Psoas muscle (tissue), 8 donors: Measurements from ENCODE around the gene SCYGR4. TPM values are rescaled to one million over a fixed set of nuclear protein-coding genes. Genes with fewer than 3 reads are reported as not detected.

ENCODE experiments used
- ATAC-seq, 4 donors: fragments of 200-7000 bp; cut with Tn5 transposase; one replicate each; pipeline ENCODE4 v1.9.1; 2020; ENCODE audit warnings: moderate library complexity in 3 of 4, mild to moderate bottlenecking in 2 of 4
- DNase-seq, 2 donors: peaks; one replicate each; pipeline ENCODE4 v3.0.0-alpha.2; 2020
- H3K27ac ChIP-seq: fragments of 200-600 bp; one replicate; pipeline ENCODE4 v1.8.0; 2022
- H3K27me3 ChIP-seq, 3 donors: fragments of 200-600 bp in 1 of 3; one replicate each; pipeline versions ENCODE4 v1.6.1 to v1.8.0; 2013 to 2022; ENCODE audit warnings: low read length in 2 of 3, mild to moderate bottlenecking in 2 of 3, moderate library complexity in 1 of 3; ENCODE audit not compliant: insufficient read depth in 3 of 3
- H3K36me3 ChIP-seq, 2 donors: fragments of 200-600 bp in 1 of 2; one replicate each; pipeline versions ENCODE4 v1.6.1 to v1.8.0; 2013 to 2022; ENCODE audit warnings: low read depth in 1 of 2, mild to moderate bottlenecking in 1 of 2, moderate library complexity in 1 of 2; ENCODE audit not compliant: insufficient read depth in 1 of 2
- H3K4me1 ChIP-seq: fragments of 200-600 bp; one replicate; pipeline ENCODE4 v1.8.0; 2022
- H3K4me3 ChIP-seq: fragments of 200-600 bp; one replicate; pipeline ENCODE4 v1.8.0; 2022; ENCODE audit warnings: mild to moderate bottlenecking
- H3K9me3 ChIP-seq: fragments of 200-600 bp; one replicate; pipeline ENCODE4 v1.8.0; 2022
- WGBS, 3 donors: extraction: QIAGEN DNeasy Blood & Tissue Kit; methylation state at CpG; one replicate each; pipeline versions ENCODE4 v1.1.6 to v1.1.7; 2013; 5-methylcytosine and 5-hydroxymethylcytosine counted together
- intact Hi-C, 2 donors: fragments of 100-400 bp; cut with DNase I; formaldehyde crosslinking; loops; one replicate each; pipeline versions ENCODE4 v1.11.0 to v1.14.2; 2022
- polyA plus RNA-seq, 3 donors: library from polyadenylated mRNA; stranded (reverse); fragments of 200-250 nt; gene quantifications; one replicate each; pipeline ENCODE4 v1.2.3, GENCODE V29; 2013
- total RNA-seq, 4 donors: library from RNA; stranded (reverse); fragmentation: NEBNext Ultra II Directional in 2 of 4; extraction: Animal tissue kit (Norgen Biotek cat#: 25700) in 2 of 4; gene quantifications; one replicate each; pipeline versions ENCODE4 v1.2.1 to v1.2.4, GENCODE V29; 2021 to 2023
- TF ChIP-seq, protein P1 (sequence below): fragments of 200-600 bp; IDR thresholded peaks from one replicate; pipeline ENCODE4 v1.8.0; 2022; ENCODE audit warnings: antibody characterized with exemption
- donor health status: healthy with polysubstance abuse.
- donor health status: DM: no; HTN: no; CAD: no; lungs with moderate emphysema.
- donor health status: Bipolar disorder and iron deficiency.
- donor health status: healthy.
- donor health status: DM: yes; HTN: yes; CAD: no.
- donor health status: DM: no; HTN: no; CAD: no.
- donor health status: DM: no; HTN: no; CAD: no.
- donor health status: DM: yes; HTN: yes; CAD: no.

The SCYGR4 gene
- total and polyA plus RNA-seq, 7 donors: not detected

DNA sequence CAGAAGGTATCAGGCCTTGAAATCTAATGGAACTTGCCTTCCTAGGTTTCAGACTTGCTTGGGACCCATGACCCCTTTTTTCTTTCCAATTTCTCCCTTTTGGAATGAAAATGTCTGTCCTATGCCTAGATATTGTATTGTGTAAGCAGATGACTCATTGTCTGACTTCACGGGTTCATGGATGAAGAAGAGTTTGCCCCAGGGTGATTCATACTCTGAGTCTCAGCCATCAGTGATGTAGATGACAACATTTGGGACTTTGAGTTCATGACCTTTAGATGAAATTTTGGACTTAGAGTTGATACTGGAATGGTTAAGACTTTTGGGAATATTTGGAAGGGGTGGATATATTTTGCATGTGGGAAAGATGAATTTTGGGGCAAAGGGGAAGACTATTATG lies 38.2 kb downstream of the SCYGR4 start:
- WGBS, 3 donors: 9 to 19% (median 15%) methylated on average over 1 of the region's 1 CpG
- H3K4me1 ChIP-seq: no peaks in the 10 kb centered on the region
- no peaks in the 10 kb centered on the region for H3K27me3 ChIP-seq
- H3K9me3 ChIP-seq: no peaks in the 10 kb centered on the region
- no peak overlapping the region for H3K27ac ChIP-seq
- ATAC-seq (peak; percentile 42 to 80 (median 68)), DNase-seq (no peak)
- no peak overlapping the region for H3K4me3 ChIP-seq
- intact Hi-C loops: loop anchor here in 1 of 2 donors (5.0 kb wide), 1 partner anchor 112 kb away; no protein-coding TSS in a partner anchor
- H3K36me3 ChIP-seq: no peaks in the 10 kb centered on the region
- TF ChIP-seq, protein P1, sequence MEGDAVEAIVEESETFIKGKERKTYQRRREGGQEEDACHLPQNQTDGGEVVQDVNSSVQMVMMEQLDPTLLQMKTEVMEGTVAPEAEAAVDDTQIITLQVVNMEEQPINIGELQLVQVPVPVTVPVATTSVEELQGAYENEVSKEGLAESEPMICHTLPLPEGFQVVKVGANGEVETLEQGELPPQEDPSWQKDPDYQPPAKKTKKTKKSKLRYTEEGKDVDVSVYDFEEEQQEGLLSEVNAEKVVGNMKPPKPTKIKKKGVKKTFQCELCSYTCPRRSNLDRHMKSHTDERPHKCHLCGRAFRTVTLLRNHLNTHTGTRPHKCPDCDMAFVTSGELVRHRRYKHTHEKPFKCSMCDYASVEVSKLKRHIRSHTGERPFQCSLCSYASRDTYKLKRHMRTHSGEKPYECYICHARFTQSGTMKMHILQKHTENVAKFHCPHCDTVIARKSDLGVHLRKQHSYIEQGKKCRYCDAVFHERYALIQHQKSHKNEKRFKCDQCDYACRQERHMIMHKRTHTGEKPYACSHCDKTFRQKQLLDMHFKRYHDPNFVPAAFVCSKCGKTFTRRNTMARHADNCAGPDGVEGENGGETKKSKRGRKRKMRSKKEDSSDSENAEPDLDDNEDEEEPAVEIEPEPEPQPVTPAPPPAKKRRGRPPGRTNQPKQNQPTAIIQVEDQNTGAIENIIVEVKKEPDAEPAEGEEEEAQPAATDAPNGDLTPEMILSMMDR: no peak

DNA sequence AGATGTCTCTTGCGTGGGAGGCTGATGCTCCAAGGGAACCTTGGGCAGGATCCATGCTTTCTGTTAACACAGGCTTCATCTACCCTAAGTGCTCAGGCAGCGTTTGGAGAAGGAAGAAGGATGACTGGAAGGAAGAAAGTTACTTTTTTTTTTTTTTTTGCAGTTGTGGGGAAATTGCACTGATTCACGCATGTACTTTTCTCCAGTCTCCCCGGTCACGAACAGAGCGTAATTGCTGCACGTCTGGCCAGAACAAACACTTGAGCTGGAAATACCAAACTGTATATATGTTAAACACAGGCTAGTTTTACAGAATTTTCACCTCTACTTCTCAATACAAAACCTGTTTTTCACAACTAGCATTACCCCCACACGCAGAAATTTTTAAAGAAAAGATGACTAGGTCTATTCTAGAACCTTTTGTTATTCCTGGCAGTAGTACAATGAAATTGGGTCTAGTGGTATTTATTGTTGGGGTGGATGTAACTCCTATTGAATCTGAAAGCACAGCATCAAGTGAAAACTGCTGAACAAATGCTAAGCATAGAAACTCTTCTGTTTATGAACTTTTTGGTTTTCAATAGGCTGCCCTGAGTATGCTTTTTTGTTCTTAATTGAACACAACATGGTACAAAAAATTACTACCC lies 40.0 kb downstream of the SCYGR4 start:
- DNase-seq: no peak

DNA sequence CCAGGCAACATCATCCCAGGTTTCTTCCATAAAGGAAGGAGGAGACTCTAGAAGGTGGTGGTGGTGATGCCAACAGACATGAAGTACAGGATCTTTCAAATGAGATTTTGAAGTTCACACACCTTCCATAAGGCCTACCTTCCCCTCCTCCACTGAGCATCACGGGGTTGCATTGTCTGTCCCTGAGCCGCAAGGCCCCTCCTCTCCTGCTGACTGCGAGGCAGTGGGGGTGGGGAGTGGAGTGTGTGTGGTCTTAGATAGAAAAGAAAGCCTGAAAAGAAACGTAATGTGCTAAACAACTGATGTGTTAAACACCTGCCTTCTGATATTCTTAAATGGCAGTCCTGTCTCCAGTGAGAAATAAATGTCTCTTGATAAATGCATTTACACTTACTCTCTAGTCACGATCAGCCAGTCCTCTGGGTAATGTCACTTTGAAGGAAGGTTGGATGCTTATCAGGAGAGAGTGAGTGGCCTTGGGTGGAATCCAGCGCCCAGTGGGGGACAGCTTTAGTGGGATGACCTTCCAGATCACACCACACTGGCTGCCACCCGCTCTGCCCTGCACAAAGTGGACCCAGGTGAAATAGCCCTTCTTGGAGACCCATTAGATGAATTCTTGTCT lies 43.8 kb downstream of the SCYGR4 start:
- Histone ChIP-seq H3K9me3 (no peaks in the 10 kb centered on the region), H3K27ac (no peak overlapping the region), H3K36me3 (no peaks in the 10 kb centered on the region), H3K4me1 (no peaks in the 10 kb centered on the region), H3K27me3 (no peaks in the 10 kb centered on the region), H3K4me3 (no peak overlapping the region)
- ATAC-seq (no peak), DNase-seq (no peak)
- intact Hi-C loops: no loop called here
- TF ChIP-seq, protein P1: no peak
- WGBS, 3 donors: 42 to 50% (median 50%) methylated on average over 7 of the region's 7 CpGs

More for the DNA sequence above, 40.0 kb downstream of the SCYGR4 start:
- no peaks in the 10 kb centered on the region for H3K27me3 ChIP-seq
- no peaks in the 10 kb centered on the region for H3K36me3 ChIP-seq
- H3K4me1 ChIP-seq: no peaks in the 10 kb centered on the region
- 68 to 81% (median 75%) methylated on average over 8 of the region's 8 CpGs for WGBS, 3 donors
- TF ChIP-seq, protein P1: no peak
- H3K4me3 ChIP-seq: no peak overlapping the region
- no peak for ATAC-seq
- intact Hi-C loops: loop anchor here in 1 of 2 donors (5.0 kb wide), 1 partner anchor 110 kb away; no protein-coding TSS in a partner anchor
- H3K9me3 ChIP-seq: no peaks in the 10 kb centered on the region
- no peak overlapping the region for H3K27ac ChIP-seq

DNA sequence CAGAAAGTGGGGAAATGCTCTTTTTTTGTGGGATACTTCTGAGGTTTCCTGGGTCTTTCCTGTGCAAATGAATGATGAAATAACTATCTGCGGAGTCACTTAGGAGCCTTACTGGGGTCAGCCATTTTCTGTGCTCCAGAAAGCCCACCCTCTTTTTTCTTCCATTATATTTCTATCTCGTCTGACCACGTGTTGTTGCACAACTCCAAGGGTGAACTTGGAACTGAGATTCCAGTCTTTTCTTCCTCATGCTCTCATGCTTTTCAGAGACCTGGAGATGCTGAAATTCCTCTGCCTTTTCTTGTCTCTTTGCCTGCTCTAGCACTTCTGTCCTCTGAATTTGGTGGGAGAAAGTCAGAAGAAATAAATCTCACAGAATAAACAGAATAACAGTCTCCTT lies 44.5 kb downstream of the SCYGR4 start:
- no peaks in the 10 kb centered on the region for H3K36me3 ChIP-seq
- 54 to 62% (median 60%) methylated on average over 3 of the region's 3 CpGs for WGBS, 3 donors
- H3K27me3 ChIP-seq: no peaks in the 10 kb centered on the region
- H3K4me1 ChIP-seq: no peaks in the 10 kb centered on the region
- ATAC-seq (no peak), DNase-seq (no peak)
- H3K27ac ChIP-seq: no peak overlapping the region
- H3K9me3 ChIP-seq: no peaks in the 10 kb centered on the region
- intact Hi-C loops: no loop called here
- H3K4me3 ChIP-seq: no peak overlapping the region
- TF ChIP-seq, protein P1: no peak
